Endothelial cell of umbilical vein (primary cell): ENCODE results near the gene SLC7A8.

ENCODE experiments used
- CTCF ChIP-seq, 2 donors: IDR thresholded peaks; 1 replicate in 1 of 2; 2 replicates in 1 of 2; pipeline ENCODE4 v1.5.1; 2011; ENCODE audit warnings: low read length in 2 of 2, mild to moderate bottlenecking in 2 of 2, moderate library complexity in 2 of 2, control low read depth in 1 of 2, inconsistent platforms in 1 of 2, low read depth in 1 of 2; ENCODE audit not compliant: insufficient read depth in 1 of 2; ENCODE audit errors: extremely low read depth in 1 of 2
- EZH2 ChIP-seq: IDR thresholded peaks from 2 replicates; pipeline ENCODE4 v1.6.1; 2012; ENCODE audit warnings: borderline replicate concordance, low read depth, mild to moderate bottlenecking, moderate library complexity, low read length, inconsistent platforms; ENCODE audit not compliant: severe bottlenecking
- FOS ChIP-seq: IDR thresholded peaks from 2 replicates; pipeline ENCODE4 v1.6.1; 2011; ENCODE audit warnings: mild to moderate bottlenecking, low read length, moderate library complexity, borderline replicate concordance; ENCODE audit not compliant: insufficient read depth
- GATA2 ChIP-seq: IDR thresholded peaks from 2 replicates; pipeline ENCODE4 v1.7.0; 2011; ENCODE audit warnings: low read depth, mild to moderate bottlenecking, moderate library complexity, mixed read lengths, low read length; ENCODE audit not compliant: insufficient read length, insufficient read depth
- JUN ChIP-seq: IDR thresholded peaks from 2 replicates; pipeline ENCODE4 v1.6.1; 2011; ENCODE audit warnings: borderline replicate concordance, low read depth; ENCODE audit not compliant: insufficient read length, insufficient read depth
- MAX ChIP-seq: IDR thresholded peaks from 2 replicates; pipeline ENCODE4 v1.6.1; 2011; ENCODE audit not compliant: insufficient read depth, insufficient read length
- MYC ChIP-seq: IDR thresholded peaks from one replicate; pipeline ENCODE4 v1.6.1; 2011; ENCODE audit warnings: mild to moderate bottlenecking, low read depth, low read length
- POLR2A ChIP-seq: IDR thresholded peaks from 2 replicates; pipeline ENCODE4 v1.6.1; 2012; ENCODE audit warnings: low read depth, mild to moderate bottlenecking, control low read depth, low read length
- POLR2AphosphoS5 ChIP-seq: IDR thresholded peaks from 2 replicates; pipeline ENCODE4 v1.6.1; 2012; ENCODE audit warnings: low read depth, mild to moderate bottlenecking, control low read depth, low read length, moderate library complexity; ENCODE audit not compliant: insufficient read depth

GRCh38 chr14:23159532-23159931 is 23.9 kb downstream of the SLC7A8 start:
- TF ChIP-seq FOS: no peak
- TF ChIP-seq CTCF (IDR thresholded peaks at IDR 0.05; ENCODE audit: extremely low read depth in 1 of 2, insufficient read depth in 1 of 2, low read depth in 1 of 2, low read length in 2 of 2): no peak
- no peak for TF ChIP-seq POLR2A
- TF ChIP-seq EZH2: no peak
- no peak for TF ChIP-seq JUN
- TF ChIP-seq POLR2AphosphoS5: no peak
- no peak for TF ChIP-seq MAX
- no peak for TF ChIP-seq MYC
- TF ChIP-seq GATA2: no peak
